Measurements from ENCODE around the gene HSPB3.

GRCh38 chr5:54471398-54471797, 15.9 kb downstream of the HSPB3 start:
- TF ChIP-seq CTCF (IDR thresholded peaks at IDR 0.05; ENCODE audit: low read depth, low read length) (no peak), MAX (IDR thresholded peaks at IDR 0.05; ENCODE audit: low read depth, low read length) (no peak)
